Measurements from ENCODE around the gene ESPNL. TPM values are rescaled to one million over a fixed set of nuclear protein-coding genes. Genes with fewer than 3 reads are reported as not detected.

The ESPNL gene
- total and polyA plus RNA-seq, 2 of the 4 experiments (the other 2 are of a cell fraction) = 2.0 TPM

DNA sequence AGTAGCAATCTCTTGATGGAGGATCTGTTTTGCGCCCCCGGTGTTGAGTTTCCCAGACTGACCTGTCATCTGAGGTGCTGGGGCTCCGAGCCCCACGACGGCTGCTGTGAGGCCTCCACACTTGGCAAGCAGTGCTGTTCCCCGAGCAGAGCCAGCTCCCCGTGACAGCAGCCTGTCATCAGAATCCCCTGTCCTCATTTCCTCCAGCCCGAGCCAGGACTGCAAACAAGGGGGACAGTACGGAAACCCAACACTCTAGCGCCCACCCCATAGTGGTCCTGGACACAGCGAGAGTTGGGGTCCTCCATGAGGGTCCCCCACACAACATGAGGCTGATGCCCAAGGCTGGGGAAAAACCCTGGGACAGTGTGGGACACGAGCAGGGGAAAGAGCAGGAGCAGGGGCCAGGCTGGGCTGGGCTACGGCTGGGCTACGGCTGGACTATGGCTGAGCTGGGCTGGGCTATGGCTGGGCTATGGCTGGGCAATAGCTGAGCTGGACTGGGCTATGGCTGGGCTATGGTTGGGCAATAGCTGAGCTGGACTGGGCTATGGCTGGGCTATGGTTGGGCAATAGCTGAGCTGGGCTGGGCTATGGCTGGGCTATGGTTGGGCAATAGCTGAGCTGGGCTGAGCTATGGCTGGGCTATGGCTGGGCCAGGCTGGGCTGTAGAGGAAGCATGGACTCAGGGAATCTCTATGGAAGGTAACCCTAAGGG is 36.8 kb downstream of the ESPNL start:
- H3K79me1 ChIP-seq (ENCODE audit: low read depth in 1 of 2, low read length in 2 of 2) = no peaks in the 10 kb centered on the region
- 0 out of 2 replicates have a peak, but pooled peaks cover 5% of the 10 kb centered on the region for H3K9me1 ChIP-seq (ENCODE audit: insufficient read depth, low read length)
- no peak overlapping the region for H3K9ac ChIP-seq (ENCODE audit: low read depth, low read length)
- dilution Hi-C loops (cut with HindIII; ENCODE audit: low sequenced_read_pairs, unreplicated experiment) (no loop called here), in situ Hi-C loops (cut with MboI; ENCODE audit: low sequenced_read_pairs) (no loop called here), intact Hi-C loops (cut with micrococcal nuclease) (no loop called here)
- H2AFZ ChIP-seq (replicated peaks; ENCODE audit: low read length, poor library complexity) = peak overlapping the region; percentile 58
- ATAC-seq (ENCODE audit: low read depth) (peak; percentile 79), DNase-seq (peak; percentile 77)
- 23% methylated on average over 6 of the region's 14 CpGs; no CpG with 5 or more reads in 1 of the 2 experiments for WGBS, 2 experiments (ENCODE audit: extremely low coverage in 2 of 2, insufficient read length in 1 of 2)
- H3K4me1 ChIP-seq (ENCODE audit: control insufficient read depth, insufficient read depth, low read length) = peaks cover 11% of the 10 kb centered on the region
- H3K36me3 ChIP-seq (ENCODE audit: control insufficient read depth, insufficient read depth, low read length) = no peaks in the 10 kb centered on the region
- peak overlapping the region; percentile 44; the same call in 1 of the 3 replicates for H2BK15ac ChIP-seq (ENCODE audit: low read depth, low read length)
- ChIA-PET CTCF (no interaction called here), POLR2A (ENCODE audit: unreplicated experiment) (no interaction called here)
- H4K91ac ChIP-seq (ENCODE audit: insufficient read depth, low read depth, low read length) = peak overlapping the region; percentile 83; the same call in 1 of the 2 replicates
- H4K5ac ChIP-seq (ENCODE audit: low read depth, low read length) = peak overlapping the region; percentile 88
- H3K14ac ChIP-seq (replicated peaks; ENCODE audit: low read depth, low read length) = no peak overlapping the region
- H3K27ac ChIP-seq (ENCODE audit: insufficient read depth, low read length) = peak overlapping the region; percentile 35; the same call in 1 of the 2 replicates
- peak overlapping the region; percentile 70 for H2BK120ac ChIP-seq (ENCODE audit: low read depth, low read length)
- H3K18ac ChIP-seq (ENCODE audit: low read depth, low read length) = peak overlapping the region; percentile 59
- H3K4me2 ChIP-seq (ENCODE audit: low read depth, low read length) = no peak overlapping the region
- H2AK9ac ChIP-seq (replicated peaks; ENCODE audit: low read depth, low read length, poor library complexity) = peak overlapping the region; percentile 84
- H3K4ac ChIP-seq (ENCODE audit: low read depth, low read length) = peak overlapping the region; percentile 77
- H2AK5ac ChIP-seq (ENCODE audit: low read depth, low read length) = peak overlapping the region; percentile 66
- no peaks in the 10 kb centered on the region for H4K20me1 ChIP-seq (ENCODE audit: insufficient read depth, low read length)
- H3K9me3 ChIP-seq (ENCODE audit: control insufficient read depth, insufficient read depth, low read length) = no peaks in the 10 kb centered on the region
- H4K8ac ChIP-seq (ENCODE audit: low read depth in 2 of 2, low read length in 2 of 2) = peak overlapping the region; percentile 37 to 88
- peak overlapping the region; percentile 47; the same call in 1 of the 2 replicates for H2BK20ac ChIP-seq (ENCODE audit: low read depth, low read length)
- no peak overlapping the region for H3K56ac ChIP-seq (ENCODE audit: extremely low read depth, insufficient read depth, low read length)
- no TSS peak for BruUV-seq (replicated peaks)
- no peak overlapping the region for H3K4me3 ChIP-seq (ENCODE audit: insufficient read depth, low read depth, low read length)
- H3K27me3 ChIP-seq (ENCODE audit: control insufficient read depth, insufficient read depth, low read length) = no peaks in the 10 kb centered on the region
- no peak overlapping the region for H2BK5ac ChIP-seq (ENCODE audit: low read depth, low read length, poor library complexity, severe bottlenecking)
- peak; percentile 99 for TF ChIP-seq CEBPB (IDR thresholded peaks at IDR 0.05; ENCODE audit: low read depth, low read length)
- no peak for TF ChIP-seq RCOR1 (IDR thresholded peaks at IDR 0.05; ENCODE audit: insufficient replicate concordance, low read length)
- TF ChIP-seq MAZ (IDR thresholded peaks at IDR 0.05; ENCODE audit: borderline replicate concordance, low read depth, low read length) = no peak
- no peak for TF ChIP-seq MXI1 (IDR thresholded peaks at IDR 0.05; ENCODE audit: borderline replicate concordance, low read depth, low read length)
- TF ChIP-seq MAFK (IDR thresholded peaks at IDR 0.05; ENCODE audit: low read depth, low read length) = no peak
- TF ChIP-seq, protein P1, sequence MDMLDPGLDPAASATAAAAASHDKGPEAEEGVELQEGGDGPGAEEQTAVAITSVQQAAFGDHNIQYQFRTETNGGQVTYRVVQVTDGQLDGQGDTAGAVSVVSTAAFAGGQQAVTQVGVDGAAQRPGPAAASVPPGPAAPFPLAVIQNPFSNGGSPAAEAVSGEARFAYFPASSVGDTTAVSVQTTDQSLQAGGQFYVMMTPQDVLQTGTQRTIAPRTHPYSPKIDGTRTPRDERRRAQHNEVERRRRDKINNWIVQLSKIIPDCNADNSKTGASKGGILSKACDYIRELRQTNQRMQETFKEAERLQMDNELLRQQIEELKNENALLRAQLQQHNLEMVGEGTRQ (IDR thresholded peaks at IDR 0.05; ENCODE audit: low read depth, low read length) = no peak
- TF ChIP-seq, protein P2, sequence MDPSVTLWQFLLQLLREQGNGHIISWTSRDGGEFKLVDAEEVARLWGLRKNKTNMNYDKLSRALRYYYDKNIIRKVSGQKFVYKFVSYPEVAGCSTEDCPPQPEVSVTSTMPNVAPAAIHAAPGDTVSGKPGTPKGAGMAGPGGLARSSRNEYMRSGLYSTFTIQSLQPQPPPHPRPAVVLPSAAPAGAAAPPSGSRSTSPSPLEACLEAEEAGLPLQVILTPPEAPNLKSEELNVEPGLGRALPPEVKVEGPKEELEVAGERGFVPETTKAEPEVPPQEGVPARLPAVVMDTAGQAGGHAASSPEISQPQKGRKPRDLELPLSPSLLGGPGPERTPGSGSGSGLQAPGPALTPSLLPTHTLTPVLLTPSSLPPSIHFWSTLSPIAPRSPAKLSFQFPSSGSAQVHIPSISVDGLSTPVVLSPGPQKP (IDR thresholded peaks at IDR 0.05; ENCODE audit: borderline replicate concordance, low read depth, low read length) = no peak
- H3K23ac ChIP-seq (ENCODE audit: low read depth, low read length) = no peak overlapping the region

All from IMR-90 (cell line).